Esophagus muscularis mucosa (tissue), 3 donors: ENCODE data around the gene TESK2.

Experiments used
- POLR2A ChIP-seq: fragments of 450-650 bp; IDR thresholded peaks from one replicate; pipeline ENCODE4 v1.6.1; 2017; ENCODE audit warnings: antibody characterized with exemption, moderate library complexity, mild to moderate bottlenecking, low read depth
- TF ChIP-seq, protein P1 (sequence below), 3 experiments: fragments of 200-600 bp in 2 of 3; fragments of 450-650 bp in 1 of 3; sonication (generic) in 2 of 3; IDR thresholded peaks; one replicate each; pipeline ENCODE4 v1.5.1; 2017 to 2019; ENCODE audit warnings: antibody characterized with exemption in 3 of 3, mild to moderate bottlenecking in 2 of 3, moderate library complexity in 1 of 3

DNA sequence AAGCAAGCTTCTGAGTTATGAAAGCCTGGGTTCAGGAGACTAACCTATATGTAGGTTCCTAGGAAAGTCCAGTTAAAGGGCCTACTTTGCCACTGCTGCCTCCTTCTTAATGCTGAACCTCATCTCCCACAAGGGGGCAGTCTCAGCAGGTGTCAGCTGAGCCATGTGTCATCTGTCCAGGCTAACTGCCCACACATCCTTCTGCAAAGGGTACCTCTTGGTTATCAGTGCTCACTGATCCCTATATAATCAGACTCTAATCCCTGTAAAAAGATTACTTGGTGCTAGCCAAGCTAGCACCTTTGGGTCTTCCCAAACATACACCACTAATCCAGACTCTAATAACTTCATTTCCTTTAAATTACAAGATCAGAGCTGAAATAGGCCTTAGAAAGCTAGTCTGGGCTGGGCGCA is 21.7 kb upstream of the TESK2 start:
- TF ChIP-seq, protein P1, sequence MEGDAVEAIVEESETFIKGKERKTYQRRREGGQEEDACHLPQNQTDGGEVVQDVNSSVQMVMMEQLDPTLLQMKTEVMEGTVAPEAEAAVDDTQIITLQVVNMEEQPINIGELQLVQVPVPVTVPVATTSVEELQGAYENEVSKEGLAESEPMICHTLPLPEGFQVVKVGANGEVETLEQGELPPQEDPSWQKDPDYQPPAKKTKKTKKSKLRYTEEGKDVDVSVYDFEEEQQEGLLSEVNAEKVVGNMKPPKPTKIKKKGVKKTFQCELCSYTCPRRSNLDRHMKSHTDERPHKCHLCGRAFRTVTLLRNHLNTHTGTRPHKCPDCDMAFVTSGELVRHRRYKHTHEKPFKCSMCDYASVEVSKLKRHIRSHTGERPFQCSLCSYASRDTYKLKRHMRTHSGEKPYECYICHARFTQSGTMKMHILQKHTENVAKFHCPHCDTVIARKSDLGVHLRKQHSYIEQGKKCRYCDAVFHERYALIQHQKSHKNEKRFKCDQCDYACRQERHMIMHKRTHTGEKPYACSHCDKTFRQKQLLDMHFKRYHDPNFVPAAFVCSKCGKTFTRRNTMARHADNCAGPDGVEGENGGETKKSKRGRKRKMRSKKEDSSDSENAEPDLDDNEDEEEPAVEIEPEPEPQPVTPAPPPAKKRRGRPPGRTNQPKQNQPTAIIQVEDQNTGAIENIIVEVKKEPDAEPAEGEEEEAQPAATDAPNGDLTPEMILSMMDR (IDR thresholded peaks at IDR 0.05) = peak; percentile 47 to 70 (median 64)
- no peak for TF ChIP-seq POLR2A
